Neutrophil (primary cell): ENCODE data around the gene ASB6.

Source experiments
- H3K27ac ChIP-seq: fragments of 200-600 bp; sonication (generic); 2 replicates; pipeline ENCODE4 v1.5.1; 2016; ENCODE audit warnings: mild to moderate bottlenecking, moderate library complexity
- H3K27me3 ChIP-seq: fragments of 200-600 bp; sonication (generic); 2 replicates; pipeline ENCODE4 v1.6.0; 2016; ENCODE audit warnings: mild to moderate bottlenecking
- H3K36me3 ChIP-seq: fragments of 200-600 bp; sonication (generic); 2 replicates; pipeline ENCODE4 v1.5.1; 2017
- H3K4me1 ChIP-seq, 2 experiments: fragments of 200-600 bp in 1 of 2; sonication (generic) in 1 of 2; 1 replicate in 1 of 2; 2 replicates in 1 of 2; pipeline versions ENCODE4 v1.5.1 to v1.6.1; 2013 to 2016; ENCODE audit warnings: low read depth in 1 of 2, low read length in 1 of 2, mild to moderate bottlenecking in 1 of 2, moderate library complexity in 1 of 2; ENCODE audit not compliant: control insufficient read depth in 1 of 2, insufficient read depth in 1 of 2
- H3K4me3 ChIP-seq, 2 experiments: fragments of 200-600 bp in 1 of 2; sonication (generic) in 1 of 2; 1 replicate in 1 of 2; 2 replicates in 1 of 2; pipeline ENCODE4 v1.5.1; 2013 to 2016; ENCODE audit warnings: low read depth in 1 of 2, low read length in 1 of 2, mild to moderate bottlenecking in 1 of 2, moderate library complexity in 1 of 2
- H3K9me3 ChIP-seq: fragments of 200-600 bp; sonication (generic); 2 replicates; pipeline ENCODE4 v1.5.1; 2016
- TF ChIP-seq, protein P1 (sequence below): fragments of 200-600 bp; sonication (generic); IDR thresholded peaks from 2 replicates; pipeline ENCODE4 v1.5.1; 2016; ENCODE audit warnings: antibody characterized with exemption

The ASB6 gene

GRCh38 chr9:129585352-129585751, 56.6 kb downstream of the ASB6 start:
- no peak overlapping the region for H3K4me3 ChIP-seq
- H3K9me3 ChIP-seq = no peaks in the 10 kb centered on the region
- H3K4me1 ChIP-seq = peaks cover 9 to 11% of the 10 kb centered on the region in 2 experiments
- H3K27ac ChIP-seq = no peak overlapping the region
- TF ChIP-seq, protein P1, sequence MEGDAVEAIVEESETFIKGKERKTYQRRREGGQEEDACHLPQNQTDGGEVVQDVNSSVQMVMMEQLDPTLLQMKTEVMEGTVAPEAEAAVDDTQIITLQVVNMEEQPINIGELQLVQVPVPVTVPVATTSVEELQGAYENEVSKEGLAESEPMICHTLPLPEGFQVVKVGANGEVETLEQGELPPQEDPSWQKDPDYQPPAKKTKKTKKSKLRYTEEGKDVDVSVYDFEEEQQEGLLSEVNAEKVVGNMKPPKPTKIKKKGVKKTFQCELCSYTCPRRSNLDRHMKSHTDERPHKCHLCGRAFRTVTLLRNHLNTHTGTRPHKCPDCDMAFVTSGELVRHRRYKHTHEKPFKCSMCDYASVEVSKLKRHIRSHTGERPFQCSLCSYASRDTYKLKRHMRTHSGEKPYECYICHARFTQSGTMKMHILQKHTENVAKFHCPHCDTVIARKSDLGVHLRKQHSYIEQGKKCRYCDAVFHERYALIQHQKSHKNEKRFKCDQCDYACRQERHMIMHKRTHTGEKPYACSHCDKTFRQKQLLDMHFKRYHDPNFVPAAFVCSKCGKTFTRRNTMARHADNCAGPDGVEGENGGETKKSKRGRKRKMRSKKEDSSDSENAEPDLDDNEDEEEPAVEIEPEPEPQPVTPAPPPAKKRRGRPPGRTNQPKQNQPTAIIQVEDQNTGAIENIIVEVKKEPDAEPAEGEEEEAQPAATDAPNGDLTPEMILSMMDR = no peak
- H3K36me3 ChIP-seq = no peaks in the 10 kb centered on the region
- H3K27me3 ChIP-seq = no peaks in the 10 kb centered on the region
